A673 (cell line): ENCODE measurements around the gene ZNF550.

Source experiments
- EZH2 ChIP-seq: fragments of 200-600 bp; sonication (generic); IDR thresholded peaks from 2 replicates; pipeline ENCODE4 v1.6.1; 2017; ENCODE audit warnings: borderline replicate concordance, low read depth, mild to moderate bottlenecking, mixed read lengths, antibody characterized with exemption, low read length; ENCODE audit not compliant: poor library complexity, severe bottlenecking
- TF ChIP-seq, protein P1 (sequence below): fragments of 300-800, 200-600 bp; sonication (generic); conservative IDR thresholded peaks from 2 replicates; pipeline ENCODE4 v1.5.1; 2017; ENCODE audit warnings: low read depth, mild to moderate bottlenecking, antibody characterized with exemption, low read length, moderate library complexity, mixed read lengths

GRCh38 chr19:57570707-57571106 lies 11.0 kb upstream of the ZNF550 start:
- TF ChIP-seq, protein P1, sequence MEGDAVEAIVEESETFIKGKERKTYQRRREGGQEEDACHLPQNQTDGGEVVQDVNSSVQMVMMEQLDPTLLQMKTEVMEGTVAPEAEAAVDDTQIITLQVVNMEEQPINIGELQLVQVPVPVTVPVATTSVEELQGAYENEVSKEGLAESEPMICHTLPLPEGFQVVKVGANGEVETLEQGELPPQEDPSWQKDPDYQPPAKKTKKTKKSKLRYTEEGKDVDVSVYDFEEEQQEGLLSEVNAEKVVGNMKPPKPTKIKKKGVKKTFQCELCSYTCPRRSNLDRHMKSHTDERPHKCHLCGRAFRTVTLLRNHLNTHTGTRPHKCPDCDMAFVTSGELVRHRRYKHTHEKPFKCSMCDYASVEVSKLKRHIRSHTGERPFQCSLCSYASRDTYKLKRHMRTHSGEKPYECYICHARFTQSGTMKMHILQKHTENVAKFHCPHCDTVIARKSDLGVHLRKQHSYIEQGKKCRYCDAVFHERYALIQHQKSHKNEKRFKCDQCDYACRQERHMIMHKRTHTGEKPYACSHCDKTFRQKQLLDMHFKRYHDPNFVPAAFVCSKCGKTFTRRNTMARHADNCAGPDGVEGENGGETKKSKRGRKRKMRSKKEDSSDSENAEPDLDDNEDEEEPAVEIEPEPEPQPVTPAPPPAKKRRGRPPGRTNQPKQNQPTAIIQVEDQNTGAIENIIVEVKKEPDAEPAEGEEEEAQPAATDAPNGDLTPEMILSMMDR = no peak
- TF ChIP-seq EZH2 = no peak
